Sigmoid colon (tissue), 4 donors: ENCODE results near the gene TCTN3.

Source experiments
- CTCF ChIP-seq, 4 experiments: fragments of 450-650 bp in 3 of 4; fragments of 200-600 bp in 1 of 4; IDR thresholded peaks; one replicate each; pipeline ENCODE4 v1.5.1; 2016 to 2019; ENCODE audit warnings: antibody characterized with exemption in 4 of 4, mild to moderate bottlenecking in 3 of 4, moderate library complexity in 2 of 4
- EP300 ChIP-seq, 4 donors: sonication (generic); formaldehyde crosslinking; IDR thresholded peaks; one replicate each; pipeline ENCODE4 v1.6.1; 2017; ENCODE audit warnings: antibody characterized with exemption in 4 of 4
- POLR2A ChIP-seq, 2 donors: fragments of 450-650 bp; IDR thresholded peaks; one replicate each; pipeline ENCODE4 v1.6.1; 2016; ENCODE audit warnings: antibody characterized with exemption in 2 of 2, mild to moderate bottlenecking in 2 of 2, moderate library complexity in 2 of 2
- POLR2AphosphoS5 ChIP-seq, 4 donors: sonication (generic); formaldehyde crosslinking; IDR thresholded peaks; one replicate each; pipeline ENCODE4 v1.6.1; 2017; ENCODE audit warnings: antibody characterized with exemption in 4 of 4

DNA sequence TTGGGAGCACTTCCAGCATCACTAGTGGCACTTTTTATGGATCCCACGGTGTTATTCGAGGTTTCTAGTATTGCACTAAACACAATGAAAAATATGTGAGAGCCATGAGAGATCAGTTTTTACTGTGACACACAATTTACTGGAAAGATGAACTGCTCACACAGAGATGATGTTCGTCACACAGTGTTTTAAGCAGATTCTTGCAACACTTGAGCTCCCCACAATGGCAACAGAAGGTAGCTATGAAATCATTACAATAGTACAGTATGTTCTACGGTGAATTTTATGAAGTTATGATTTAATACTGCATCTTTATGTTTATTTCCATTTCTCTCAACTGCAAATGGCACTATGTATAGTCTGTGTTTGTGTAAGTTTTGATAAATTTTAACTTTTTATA is 34.8 kb upstream of the TCTN3 start:
- no peak for TF ChIP-seq CTCF (IDR thresholded peaks at IDR 0.05)
- TF ChIP-seq POLR2AphosphoS5 (IDR thresholded peaks at IDR 0.05) = peak; percentile 47 to 82 (median 65)
- TF ChIP-seq POLR2A (IDR thresholded peaks at IDR 0.05) = no peak
- peak; percentile 78 to 97 (median 88) for TF ChIP-seq EP300 (IDR thresholded peaks at IDR 0.05)
